ENCODE results near the gene PTGER2. TPM values are rescaled to one million over a fixed set of nuclear protein-coding genes. Genes with fewer than 3 reads are reported as not detected.

The PTGER2 gene
- total RNA-seq, 1 donor from 2014 or later: 5.3 TPM

DNA sequence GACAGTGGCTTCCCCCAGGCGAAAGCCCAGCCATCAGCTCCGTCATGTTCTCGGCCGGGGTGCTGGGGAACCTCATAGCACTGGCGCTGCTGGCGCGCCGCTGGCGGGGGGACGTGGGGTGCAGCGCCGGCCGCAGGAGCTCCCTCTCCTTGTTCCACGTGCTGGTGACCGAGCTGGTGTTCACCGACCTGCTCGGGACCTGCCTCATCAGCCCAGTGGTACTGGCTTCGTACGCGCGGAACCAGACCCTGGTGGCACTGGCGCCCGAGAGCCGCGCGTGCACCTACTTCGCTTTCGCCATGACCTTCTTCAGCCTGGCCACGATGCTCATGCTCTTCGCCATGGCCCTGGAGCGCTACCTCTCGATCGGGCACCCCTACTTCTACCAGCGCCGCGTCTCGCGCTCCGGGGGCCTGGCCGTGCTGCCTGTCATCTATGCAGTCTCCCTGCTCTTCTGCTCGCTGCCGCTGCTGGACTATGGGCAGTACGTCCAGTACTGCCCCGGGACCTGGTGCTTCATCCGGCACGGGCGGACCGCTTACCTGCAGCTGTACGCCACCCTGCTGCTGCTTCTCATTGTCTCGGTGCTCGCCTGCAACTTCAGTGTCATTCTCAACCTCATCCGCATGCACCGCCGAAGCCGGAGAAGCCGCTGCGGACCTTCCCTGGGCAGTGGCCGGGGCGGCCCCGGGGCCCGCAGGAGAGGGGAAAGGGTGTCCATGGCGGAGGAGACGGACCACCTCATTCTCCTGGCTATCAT is 663 bp downstream of the PTGER2 start:
- H3K4me1 ChIP-seq: peaks cover 18% of the 10 kb centered on the region
- H3K4me3 ChIP-seq: peak overlapping the region; percentile 62
- no peak for TF ChIP-seq CTCF (IDR thresholded peaks at IDR 0.05)
- intact Hi-C loops (cut with DNase I): no loop called here
- no peaks in the 10 kb centered on the region for H3K36me3 ChIP-seq
- H3K9me3 ChIP-seq: no peaks in the 10 kb centered on the region
- DNase-seq (peak; percentile 74), ATAC-seq (peak; percentile 40)
- H3K27me3 ChIP-seq: peaks cover 4% of the 10 kb centered on the region
- H3K27ac ChIP-seq: peak overlapping the region; percentile 78

- Histone ChIP-seq H3K27ac (peak overlapping the region; percentile 78), H3K36me3 (no peaks in the 10 kb centered on the region), H3K27me3 (no peaks in the 10 kb centered on the region), H3K9me3 (no peaks in the 10 kb centered on the region), H3K4me3 (peak overlapping the region; percentile 62), H3K4me1 (peaks cover 18% of the 10 kb centered on the region)
- TF ChIP-seq CTCF (IDR thresholded peaks at IDR 0.05): no peak
- intact Hi-C loops (cut with DNase I): no loop called here
- ATAC-seq: peak; percentile 56
- DNase-seq: no peak
Measured at GRCh38 chr14:52315355-52315718, 1.2 kb downstream of the PTGER2 start.

GRCh38 chr14:52318062-52318461 is 4.0 kb downstream of the PTGER2 start:
- H3K27ac ChIP-seq: no peak overlapping the region
- intact Hi-C loops (cut with DNase I): no loop called here

GRCh38 chr14:52318826-52319645 is 4.9 kb downstream of the PTGER2 start:
- Histone ChIP-seq H3K9me3 (no peaks in the 10 kb centered on the region), H3K27ac (no peak overlapping the region), H3K36me3 (no peaks in the 10 kb centered on the region), H3K4me3 (no peak overlapping the region), H3K27me3 (no peaks in the 10 kb centered on the region), H3K4me1 (no peaks in the 10 kb centered on the region)
- ATAC-seq: no peak
- no peak for DNase-seq
- no peak for TF ChIP-seq CTCF (IDR thresholded peaks at IDR 0.05)
- intact Hi-C loops (cut with DNase I): no loop called here

More at GRCh38 chr14:52318062-52318461, 4.0 kb downstream of the PTGER2 start:
- H3K4me3 ChIP-seq: no peak overlapping the region
- no peaks in the 10 kb centered on the region for H3K36me3 ChIP-seq
- no peak for ATAC-seq
- TF ChIP-seq CTCF (IDR thresholded peaks at IDR 0.05): no peak
- no peaks in the 10 kb centered on the region for H3K9me3 ChIP-seq
- no peaks in the 10 kb centered on the region for H3K27me3 ChIP-seq
- peaks cover 8% of the 10 kb centered on the region for H3K4me1 ChIP-seq
- no peak for DNase-seq

DNA sequence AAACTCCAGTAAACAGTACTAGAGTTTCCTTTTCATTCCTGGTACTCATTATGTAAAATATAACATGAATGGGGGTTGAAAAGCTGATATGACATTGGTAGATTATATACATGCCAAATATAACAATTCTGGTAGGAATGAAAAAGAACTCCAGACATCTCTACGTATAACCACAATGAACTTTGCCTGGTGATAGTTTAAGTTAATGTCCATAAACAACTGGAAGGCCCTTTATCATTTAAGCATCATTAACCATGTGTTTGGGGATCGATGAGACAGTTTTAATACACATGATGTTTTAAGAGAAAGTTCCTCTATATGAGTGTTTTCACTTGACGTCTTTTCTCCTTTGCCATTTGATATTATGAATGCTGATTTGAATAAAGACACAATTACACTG is 5.8 kb downstream of the PTGER2 start:
- no peak for TF ChIP-seq CTCF (IDR thresholded peaks at IDR 0.05)
- H3K9me3 ChIP-seq: no peaks in the 10 kb centered on the region
- H3K4me1 ChIP-seq: no peaks in the 10 kb centered on the region
- H3K27ac ChIP-seq: no peak overlapping the region
- H3K36me3 ChIP-seq: no peaks in the 10 kb centered on the region
- intact Hi-C loops (cut with DNase I): no loop called here
- ATAC-seq: no peak
- H3K27me3 ChIP-seq: no peaks in the 10 kb centered on the region
- no peak overlapping the region for H3K4me3 ChIP-seq
- no peak for DNase-seq

Measured in upper lobe of right lung (tissue), 1 donor.